Transverse colon (tissue), 4 donors: Measurements from ENCODE around the gene ZBTB5.

Experiments used
- CTCF ChIP-seq, 5 experiments: fragments of 200-600 bp in 3 of 5; fragments of 450-650 bp in 2 of 5; sonication (generic) in 3 of 5; IDR thresholded peaks; 1 replicate in 2 of 5; 2 replicates in 3 of 5; pipeline ENCODE4 v1.5.1; 2016 to 2017; ENCODE audit warnings: antibody characterized with exemption in 5 of 5, inconsistent platforms in 3 of 5, mild to moderate bottlenecking in 2 of 5, moderate library complexity in 1 of 5
- EP300 ChIP-seq: sonication (generic); formaldehyde crosslinking; IDR thresholded peaks from one replicate; pipeline ENCODE4 v1.6.1; 2017; ENCODE audit warnings: antibody characterized with exemption, low read depth
- POLR2A ChIP-seq: fragments of 450-650 bp; IDR thresholded peaks from one replicate; pipeline ENCODE4 v1.6.1; 2016; ENCODE audit warnings: antibody characterized with exemption, mild to moderate bottlenecking, moderate library complexity
- POLR2AphosphoS5 ChIP-seq, 3 donors: sonication (generic); formaldehyde crosslinking; IDR thresholded peaks; one replicate each; pipeline ENCODE4 v1.6.1; 2016; ENCODE audit warnings: antibody characterized with exemption in 3 of 3

- TF ChIP-seq CTCF (IDR thresholded peaks at IDR 0.05) (no peak), POLR2A (no peak), EP300 (no peak), POLR2AphosphoS5 (IDR thresholded peaks at IDR 0.05) (no peak)
Measured at GRCh38 chr9:37405350-37405749, 59.9 kb downstream of the ZBTB5 start.
